ENCODE measurements around the gene FLOT1.
A peak's percentile ranks its signal among the peaks of the same experiment; 100 is the strongest.

The FLOT1 gene, protein sequence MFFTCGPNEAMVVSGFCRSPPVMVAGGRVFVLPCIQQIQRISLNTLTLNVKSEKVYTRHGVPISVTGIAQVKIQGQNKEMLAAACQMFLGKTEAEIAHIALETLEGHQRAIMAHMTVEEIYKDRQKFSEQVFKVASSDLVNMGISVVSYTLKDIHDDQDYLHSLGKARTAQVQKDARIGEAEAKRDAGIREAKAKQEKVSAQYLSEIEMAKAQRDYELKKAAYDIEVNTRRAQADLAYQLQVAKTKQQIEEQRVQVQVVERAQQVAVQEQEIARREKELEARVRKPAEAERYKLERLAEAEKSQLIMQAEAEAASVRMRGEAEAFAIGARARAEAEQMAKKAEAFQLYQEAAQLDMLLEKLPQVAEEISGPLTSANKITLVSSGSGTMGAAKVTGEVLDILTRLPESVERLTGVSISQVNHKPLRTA

DNA sequence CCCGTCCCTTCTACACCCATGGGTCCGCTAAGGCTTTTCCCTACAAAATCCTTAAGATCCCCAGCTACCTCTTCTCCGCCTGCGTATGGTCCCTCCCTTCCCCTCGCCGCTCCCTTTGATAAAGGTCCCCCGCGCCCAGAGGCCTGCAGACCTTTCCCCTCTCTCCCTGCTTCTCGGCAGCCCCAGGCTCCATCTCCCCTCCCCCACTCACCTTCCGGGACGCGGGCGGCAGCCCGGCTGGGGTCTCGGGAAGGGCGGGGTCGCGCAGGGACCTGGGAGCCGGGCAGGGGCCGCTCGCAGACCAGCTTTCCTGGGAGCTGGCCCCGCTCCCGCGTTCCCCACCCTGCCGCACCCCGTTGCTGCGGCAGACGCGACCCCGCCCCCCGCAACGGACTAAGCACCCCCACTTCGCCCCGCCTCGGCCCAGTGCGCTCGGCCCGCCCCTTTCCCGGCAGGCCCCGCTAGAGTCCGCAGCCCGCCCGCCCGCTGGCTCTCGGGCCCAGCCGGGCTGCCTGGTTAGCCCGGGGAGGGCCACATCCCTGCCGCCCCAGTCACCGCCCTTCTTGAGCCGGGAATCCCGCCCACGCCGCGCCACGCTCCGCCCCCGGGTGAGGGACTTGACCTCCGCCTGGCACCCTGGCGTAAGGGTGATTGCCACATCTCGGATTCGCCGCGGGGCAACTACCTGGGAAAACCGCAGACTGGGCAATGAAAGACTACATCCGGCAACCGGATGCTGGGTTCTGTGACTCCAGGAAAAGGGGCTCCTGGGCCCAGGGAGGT is at the start of gene FLOT1:
FLOT1 (minus strand) TSS at position 372 of the 783 bp plus-strand sequence. CDS start 498 bp downstream, outside the sequence.
- DNase-seq, result peak; percentile 96

DNA sequence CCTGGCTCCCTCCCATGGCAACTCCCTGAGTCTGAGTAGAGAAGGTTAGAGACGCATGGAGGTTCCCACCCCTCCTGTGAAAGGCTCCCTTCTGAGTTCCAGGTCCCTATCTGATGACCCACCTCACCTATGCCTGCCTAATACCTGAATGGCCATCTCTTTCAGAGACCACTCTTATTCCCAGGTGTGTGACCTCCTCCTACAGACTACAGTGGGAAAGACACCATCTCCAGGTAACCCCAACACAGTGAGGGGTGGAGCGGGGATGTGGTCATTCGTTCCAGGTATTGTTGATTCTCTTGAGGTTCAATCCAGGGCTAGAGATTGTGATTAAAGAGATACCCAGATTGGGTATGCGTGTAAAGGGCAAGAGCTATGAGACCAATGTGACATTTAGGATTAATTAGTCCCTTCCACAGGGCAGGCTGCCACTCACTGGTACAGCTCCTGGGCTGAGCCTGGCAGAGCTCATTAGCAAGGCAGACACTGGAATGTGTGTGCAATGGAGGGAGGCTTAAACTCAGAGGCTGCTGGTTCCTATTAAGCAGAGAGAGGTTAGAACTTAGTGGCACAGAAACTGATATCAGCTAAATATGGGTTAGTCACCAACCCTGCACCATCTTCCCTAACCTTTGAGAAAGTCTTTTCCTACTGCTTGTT is 48.4 kb upstream of the FLOT1 start:
- DNase-seq, result no peak

DNA sequence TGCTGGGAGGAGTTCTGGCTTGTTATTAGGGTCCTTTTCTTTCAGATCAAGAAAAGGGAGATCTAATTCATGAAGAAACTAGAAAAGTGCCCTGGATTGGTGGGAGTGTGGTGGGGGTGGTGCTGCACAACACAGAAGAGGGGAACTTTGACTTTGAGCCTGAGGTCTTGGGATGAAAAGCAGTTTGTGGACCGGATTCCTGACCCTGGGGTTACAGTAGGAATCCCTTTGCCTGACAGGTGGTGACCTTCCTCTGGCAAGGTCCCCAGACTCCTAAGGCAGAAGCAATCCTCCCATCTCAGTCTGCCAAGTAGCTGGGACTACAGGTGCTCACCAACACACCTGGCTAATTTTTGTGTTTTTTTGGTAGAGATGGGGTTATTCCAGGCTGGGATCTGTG is 47.1 kb upstream of the FLOT1 start:
- no peak for DNase-seq

DNA sequence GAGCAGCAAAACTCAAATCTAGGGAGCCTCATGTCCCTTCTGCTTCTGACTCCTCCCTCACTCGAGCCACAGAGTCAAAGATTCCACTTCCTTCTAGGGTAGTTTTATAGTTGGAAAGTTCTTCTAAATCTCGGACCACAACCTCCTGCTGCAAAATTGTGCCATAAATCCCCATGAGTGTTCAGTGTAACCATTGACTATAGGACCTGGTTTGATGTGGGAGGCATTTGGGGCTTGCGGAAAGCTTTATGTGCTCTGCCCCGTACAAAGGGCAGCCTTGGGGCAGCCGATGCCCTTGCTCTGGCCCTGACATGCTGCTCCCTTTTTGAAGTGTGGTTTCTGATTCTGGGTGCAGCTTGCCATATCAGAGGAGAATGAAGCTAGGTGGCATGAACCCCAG is 45.5 kb upstream of the FLOT1 start:
- no peak for DNase-seq

DNA sequence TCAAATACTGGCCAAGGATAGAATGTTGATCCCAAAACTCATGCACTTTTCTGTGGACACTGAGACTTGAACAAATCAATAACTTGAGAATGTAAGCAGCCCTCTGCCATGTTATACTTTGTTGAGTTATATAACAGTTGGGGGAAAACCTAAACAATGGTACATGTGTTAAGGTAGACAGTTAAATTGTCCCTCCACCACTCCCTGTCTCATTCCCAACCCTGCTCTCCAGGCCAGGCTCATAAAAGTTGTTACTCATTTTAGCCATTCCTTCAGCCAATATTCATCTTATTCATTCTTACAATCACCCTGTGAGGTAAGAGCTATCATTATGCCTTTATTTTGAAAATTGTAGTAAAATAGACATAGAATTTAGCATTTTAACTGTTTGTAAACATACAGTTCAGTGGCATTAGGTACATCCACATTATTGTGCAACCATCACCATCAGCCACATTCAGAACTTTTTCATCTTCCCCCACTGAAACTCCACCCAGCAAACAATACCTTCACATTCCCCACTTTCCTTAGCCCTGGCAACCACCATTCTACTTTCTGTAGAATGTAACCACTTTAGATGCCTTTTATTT is 40.0 kb upstream of the FLOT1 start:
- peak; percentile 72 for DNase-seq

DNA sequence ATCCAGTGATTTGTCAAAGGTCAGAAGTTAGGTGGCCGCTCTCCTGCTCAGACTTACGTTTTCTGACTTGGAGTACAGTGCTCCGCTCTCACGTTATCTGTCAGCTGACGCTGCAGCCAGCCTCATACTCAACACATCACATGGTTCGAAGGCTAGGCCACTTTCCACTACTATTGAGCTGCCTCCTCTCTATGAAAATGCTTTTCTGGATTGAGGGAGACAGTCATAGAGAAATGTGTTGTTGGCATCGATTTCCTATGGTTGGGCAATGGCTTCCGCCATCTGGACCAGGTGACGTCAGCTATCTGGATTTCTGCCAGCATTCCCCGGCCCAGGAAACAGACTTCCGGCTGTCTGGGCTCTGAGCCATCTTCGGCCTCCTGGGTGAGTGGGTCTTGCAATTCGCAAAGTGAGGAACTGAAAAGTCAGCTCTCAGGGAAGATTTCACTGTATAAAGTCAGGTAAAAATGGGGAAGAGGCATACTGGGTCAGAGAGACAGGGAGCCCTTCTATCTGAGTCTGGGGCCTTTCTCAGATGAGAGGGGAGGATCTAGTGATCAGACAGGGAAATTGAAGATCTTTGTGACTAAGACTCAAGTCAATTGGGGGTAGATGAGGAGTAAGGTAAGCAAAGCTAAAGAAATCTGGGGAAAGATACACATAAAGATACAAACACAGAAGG is 39.4 kb upstream of the FLOT1 start:
- DNase-seq, result peak; percentile 99

DNA sequence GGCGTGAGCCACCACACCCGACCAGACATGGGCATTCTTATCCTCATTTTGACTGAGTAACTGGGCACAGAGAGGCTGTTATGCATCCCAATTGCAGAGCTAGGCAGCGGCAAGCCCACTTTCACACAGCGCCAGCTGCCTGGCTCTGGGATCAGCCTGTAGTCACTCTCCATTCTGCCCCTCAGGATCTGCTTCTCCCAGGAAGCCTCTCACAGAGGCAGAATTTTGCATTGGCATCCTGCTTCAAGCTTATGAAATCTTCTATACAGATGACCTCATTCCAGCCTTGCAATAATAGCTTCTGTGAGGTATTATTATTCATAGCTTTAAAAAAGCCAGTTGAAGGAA is 38.9 kb upstream of the FLOT1 start:
- no peak for DNase-seq

DNA sequence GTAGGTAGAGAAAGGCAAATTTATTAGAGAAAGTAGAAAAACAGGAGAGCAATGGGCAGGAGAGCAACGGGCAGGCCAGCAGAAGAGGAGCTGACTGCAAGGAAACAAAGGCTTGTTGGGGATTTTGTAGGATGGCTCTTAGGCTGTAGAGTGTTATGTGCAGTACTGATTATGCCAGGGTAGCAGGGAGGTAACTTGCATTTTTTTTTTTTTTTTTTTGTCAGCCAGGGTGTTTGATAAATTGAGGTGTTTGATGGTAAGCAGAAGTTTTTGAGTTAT is 38.1 kb upstream of the FLOT1 start:
- no peak for DNase-seq

DNA sequence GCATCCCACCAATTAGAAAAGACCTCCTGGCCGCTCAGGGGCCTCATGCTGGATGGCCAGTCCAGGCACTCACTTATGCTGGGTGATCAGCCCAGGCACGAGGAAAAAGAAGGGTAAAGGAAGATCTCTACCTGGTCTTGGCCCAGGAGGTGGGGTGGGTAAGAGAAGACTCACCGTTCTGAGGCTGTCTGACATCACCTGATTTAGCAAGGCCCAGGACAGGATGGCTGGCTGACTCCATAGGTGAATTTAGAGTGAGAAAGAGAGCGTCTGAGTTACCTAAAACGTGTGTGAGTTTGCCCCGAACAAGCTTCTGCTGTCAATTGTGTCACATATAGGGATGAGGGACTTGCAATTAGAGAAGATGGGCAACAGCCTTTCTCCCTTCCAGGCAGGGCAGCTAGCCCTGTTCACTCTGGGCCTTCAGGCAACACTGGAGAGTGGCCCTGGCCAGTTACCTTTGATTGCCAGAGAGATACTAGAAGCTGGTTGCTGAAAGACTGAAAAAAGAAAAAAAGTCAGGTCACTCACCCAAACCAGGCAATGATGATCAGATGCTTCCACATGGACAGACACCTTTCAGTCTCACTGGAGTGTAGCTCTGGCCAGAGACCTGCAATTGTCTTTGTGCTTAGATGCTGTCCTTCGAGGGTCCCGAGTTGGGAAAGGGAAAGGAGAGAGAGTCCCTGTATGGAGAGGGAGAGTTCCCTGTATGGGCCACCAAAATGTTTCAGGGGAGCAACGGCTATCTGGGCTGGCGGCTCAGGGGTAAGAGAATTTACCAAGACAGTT is 37.6 kb upstream of the FLOT1 start:
- no peak for DNase-seq

DNA sequence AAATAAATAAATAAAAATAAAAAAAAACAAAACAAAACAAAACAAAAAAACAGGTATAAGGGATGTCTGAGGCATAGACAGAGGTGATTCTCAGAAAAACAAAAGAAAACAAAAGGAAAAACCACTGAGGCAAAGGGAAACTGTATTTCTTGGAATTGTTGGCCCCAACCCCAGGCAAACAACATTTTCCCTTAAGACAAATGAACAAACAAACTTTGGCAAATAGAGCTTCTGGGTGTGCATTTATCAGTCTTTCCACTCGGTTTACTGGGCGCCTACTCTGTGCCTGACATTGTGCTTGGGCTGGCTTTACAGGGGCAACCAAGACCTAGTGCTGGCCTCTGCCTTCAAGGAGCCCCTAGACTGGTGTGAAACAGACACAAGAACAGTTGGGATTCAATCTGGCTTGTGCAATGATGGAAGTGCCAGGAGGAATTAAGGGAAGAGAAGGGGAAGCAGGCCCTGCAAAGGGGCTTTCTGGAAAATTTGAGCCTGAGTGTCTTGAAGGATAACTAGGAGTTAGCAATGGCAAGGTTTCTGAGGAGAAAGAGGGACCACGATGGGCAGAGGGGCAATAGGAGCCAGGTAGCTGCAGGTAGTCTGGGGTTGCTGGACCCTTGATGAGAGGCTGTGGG is 35.6 kb upstream of the FLOT1 start:
- DNase-seq, result no peak

DNA sequence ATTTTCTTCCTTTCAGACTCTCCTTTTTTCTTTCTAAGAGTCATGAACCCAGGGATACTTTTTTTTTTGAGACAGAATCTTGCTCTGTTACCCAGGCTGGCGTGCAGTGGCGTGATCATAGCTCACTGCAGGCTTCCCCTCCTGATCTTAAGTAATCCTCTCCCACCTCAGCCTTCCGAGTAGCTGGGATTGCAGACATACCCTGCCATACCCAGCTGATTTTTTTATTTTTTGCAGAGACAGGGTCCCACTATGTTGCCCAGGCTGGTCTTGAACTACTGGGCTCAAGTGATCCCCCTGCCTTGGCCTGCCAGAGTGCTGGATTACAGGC is 34.6 kb upstream of the FLOT1 start:
- DNase-seq, result no peak

DNA sequence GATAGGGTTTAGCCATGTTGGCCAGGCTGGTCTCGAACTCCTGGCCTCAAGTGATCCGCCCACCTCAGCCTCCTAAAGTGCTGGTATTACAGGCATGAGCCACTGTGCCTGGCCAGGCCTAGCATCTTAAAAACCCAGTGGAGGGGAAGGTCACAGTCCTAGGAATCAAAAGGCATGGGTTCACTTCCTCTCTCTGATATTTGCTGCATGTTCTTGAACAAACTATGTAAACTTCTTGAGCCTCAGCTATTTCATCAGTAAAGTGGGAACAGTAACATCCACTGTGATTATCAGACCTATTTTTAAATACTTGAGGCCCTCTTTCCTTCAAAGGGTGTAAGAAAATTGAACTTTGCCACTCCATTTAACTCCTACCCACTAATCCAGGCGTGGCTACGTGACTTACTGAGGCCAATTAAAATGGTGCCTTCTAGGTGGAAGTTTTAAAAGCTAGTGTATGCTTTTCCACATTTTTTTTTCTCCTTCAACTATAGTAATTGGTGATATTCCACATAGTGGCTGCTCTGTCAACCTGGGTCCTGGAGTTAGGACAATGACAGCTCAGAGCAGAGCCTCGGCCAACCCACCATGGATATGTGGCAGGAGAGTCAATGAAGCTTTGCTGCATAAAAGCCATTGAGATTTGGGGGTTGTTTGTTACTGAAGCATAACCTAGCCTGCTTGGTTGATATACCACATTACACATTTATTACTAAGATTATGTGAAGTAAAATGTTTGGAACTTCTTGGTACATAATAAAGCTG is 34.1 kb upstream of the FLOT1 start:
- no peak for DNase-seq

DNA sequence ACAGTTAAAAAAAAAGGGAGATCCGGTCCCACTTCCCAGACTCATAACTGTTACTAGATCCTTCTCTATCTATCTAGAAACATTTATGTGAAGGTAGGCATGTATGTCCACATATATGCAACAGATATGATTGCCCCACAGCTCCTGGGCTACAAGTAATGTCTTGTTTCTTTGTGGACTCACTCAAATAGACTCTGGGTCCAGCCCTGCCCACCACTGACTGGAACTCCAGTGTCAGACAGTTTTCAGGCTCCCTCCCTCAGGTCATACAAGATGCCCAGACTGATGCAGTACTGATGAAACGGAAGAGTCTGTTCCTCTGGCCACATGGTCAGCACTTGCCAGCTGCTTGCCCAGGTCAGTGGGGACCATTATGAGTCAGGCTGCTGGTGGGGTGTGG is 32.6 kb upstream of the FLOT1 start:
- DNase-seq, result no peak

DNA sequence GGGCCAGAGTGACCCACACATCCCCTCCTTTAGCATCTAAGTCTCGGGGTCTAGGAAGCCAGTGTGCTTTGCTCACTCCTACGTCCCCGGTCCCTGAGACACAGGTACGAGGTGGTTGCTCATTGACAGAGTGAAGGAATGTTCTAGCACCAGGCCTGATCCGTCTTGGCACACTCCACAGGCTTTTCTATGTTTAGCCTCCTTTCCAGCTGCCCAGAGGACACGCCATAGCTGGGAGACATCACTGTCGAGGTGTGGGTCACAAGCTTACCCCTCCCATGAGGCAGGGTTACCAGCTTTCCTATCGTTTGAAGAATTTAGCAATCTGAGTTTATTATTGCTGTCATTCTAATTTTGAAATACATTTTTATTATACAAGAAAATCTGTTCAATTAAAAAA is 32.2 kb upstream of the FLOT1 start:
- DNase-seq, result no peak

DNA sequence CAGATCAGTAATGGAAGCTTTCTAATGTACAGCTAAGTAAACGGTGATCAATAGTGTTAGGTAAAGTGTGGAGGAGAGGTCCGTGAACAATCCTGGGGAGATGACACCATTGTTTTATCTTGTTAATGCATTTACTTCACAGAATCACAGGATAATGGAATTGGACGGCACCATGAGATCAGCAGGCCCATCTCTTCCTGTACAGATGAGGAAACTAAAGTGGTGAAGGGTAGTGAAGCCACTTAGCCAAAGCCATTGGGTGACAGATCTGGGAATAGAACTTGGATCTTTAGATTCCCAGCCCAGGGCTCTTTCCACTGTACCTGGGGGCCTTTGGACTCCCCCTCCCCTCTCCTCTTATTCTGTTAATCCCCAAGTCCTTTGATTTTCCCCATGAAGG is 28.1 kb upstream of the FLOT1 start:
- DNase-seq, result no peak

DNA sequence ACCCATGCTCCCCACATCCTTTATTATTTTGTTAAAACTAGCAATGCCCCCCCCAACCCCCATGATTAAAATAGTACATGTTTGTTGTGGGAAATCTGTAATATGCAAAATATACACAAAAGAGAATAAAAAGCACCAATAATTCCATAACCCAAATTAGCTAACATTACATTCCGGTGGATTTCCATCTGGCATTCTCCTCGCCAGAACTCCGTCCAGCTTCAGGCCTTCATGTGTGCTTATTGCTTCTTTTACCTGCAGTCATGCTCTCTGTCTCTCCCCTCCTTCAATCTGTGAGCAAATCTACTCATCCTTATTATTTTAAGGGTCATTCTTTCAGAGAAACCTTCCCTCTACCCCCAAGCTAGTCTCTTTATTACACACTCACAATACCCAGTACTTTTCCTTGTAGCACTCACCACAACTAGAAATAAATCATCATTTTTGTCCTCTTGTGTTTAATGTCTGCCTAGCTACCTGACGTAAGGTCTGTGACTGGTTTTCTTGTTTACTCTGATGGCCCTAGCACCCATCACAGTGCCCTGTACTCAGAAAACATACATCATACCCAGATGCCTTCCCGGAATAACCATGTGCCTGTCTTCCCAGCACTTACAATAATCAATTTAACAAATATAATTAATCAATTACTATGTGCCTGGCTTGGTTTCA is 27.5 kb upstream of the FLOT1 start:
- no peak for DNase-seq

DNA sequence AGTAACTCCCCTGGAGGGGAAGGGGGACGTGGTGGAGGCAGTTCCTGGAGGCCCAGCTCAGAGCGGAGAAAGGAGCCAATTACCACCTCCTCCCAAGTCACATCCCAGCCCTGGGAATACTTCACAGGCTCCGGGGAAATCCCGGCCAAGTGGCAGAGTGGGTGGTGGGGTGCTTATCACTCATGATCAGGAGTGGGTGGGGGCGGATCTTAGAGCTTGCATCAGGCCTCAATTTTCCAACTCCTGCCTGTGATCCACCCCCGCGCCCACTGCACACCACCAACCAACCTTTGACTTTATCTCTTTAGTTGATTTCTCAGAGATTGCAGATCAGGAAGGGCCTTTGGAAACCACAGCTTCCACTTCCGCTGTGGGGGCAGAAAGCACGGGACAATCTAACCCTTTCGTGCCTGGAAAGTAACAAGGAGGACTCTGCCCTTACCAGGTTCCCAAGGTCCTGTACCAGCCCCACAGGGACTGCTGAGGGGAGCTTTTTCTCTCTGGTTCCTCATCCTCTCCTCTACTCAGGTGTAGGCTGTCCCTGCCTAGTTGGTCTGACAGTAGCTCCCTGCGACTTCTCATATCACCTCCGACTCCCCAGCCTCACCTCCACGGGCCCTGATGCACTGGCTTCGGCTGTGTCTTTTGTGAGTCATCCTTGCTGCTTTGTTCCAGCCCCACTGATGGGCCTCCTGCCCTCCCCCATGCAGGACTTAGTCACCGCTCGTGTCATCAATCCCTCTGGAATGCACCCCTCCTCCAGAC is 26.8 kb upstream of the FLOT1 start:
- peak; percentile 99 for DNase-seq

DNA sequence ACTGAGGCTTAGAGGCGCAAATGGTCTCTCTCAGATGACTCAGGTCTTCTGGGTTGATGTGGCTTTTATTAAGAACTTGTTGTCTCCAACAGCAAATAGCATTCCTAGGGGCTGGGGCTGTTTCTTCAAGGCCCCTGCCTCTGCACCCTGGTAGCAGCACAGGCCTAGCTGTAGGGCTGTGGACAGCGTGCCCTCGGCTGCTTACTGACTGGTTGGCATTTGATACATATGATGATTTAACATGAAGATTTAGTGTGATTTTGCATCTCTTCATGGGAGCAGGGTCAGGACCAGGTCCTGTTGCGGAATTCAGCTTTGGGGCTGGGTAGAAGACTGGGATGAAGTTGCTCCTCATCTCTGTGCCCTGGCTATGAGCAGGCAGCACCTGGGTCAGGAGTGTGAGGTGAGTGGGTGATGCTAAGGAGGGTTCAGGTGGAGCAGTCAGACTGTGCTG is 26.2 kb upstream of the FLOT1 start:
- no peak for DNase-seq

DNA sequence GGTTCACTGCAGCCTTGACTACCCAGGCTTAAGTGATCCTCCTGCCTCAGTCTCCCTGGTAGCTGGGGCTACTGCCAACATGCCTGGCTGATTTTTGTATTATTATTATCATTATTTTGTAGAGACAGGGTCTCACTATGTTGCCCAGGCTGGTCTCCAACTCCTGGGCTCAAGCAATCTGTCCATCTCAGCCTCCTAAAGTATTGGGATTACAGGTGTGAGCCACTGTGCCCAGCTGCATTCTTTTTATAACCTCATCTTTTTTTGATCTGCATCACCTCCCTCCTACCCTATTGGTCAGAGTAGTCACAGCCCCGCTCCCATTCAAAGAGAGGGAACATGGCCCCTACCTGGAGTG is 25.4 kb upstream of the FLOT1 start:
- DNase-seq, result no peak

All from HCEC 1CT (cell line).